Activated CD4-positive, CD25-positive, alpha-beta regulatory T cell treated with anti-CD3 and anti-CD28 coated beads, Interleukin-2, amount 50 U/mL, for 72 hours (primary cell): ENCODE data around the gene STXBP3.
A peak's percentile ranks its signal among the peaks of the same experiment; 100 is the strongest.
"Not testable (repeated sequence)": the region's sequence is repeated elsewhere in the genome, so short reads cannot be mapped to it uniquely, and the experiment has no call there.

Experiments
- DNase-seq: peaks from one replicate; pipeline ENCODE4 v3.0.0; 2021

Gene STXBP3

GRCh38 chr1:108746382-108747170 is at the start of gene STXBP3:
Gene STXBP3, plus strand, starts transcription at chr1:108746674. Its CDS starts 64 bp downstream, at chr1:108746738.
- peak; percentile 100 for DNase-seq

- DNase-seq, result no peak
Observed at GRCh38 chr1:108699375-108700332, 46.8 kb upstream of the STXBP3 start.

GRCh38 chr1:108701176-108701849 is 45.2 kb upstream of the STXBP3 start:
- DNase-seq, result no peak

- DNase-seq, result not testable (repeated sequence)
Observed at GRCh38 chr1:108702109-108702508, 44.4 kb upstream of the STXBP3 start.

- DNase-seq, result no peak
Observed at GRCh38 chr1:108703939-108704338, 42.5 kb upstream of the STXBP3 start.

- DNase-seq, result no peak
Observed at GRCh38 chr1:108704496-108704895, 42.0 kb upstream of the STXBP3 start.

- no peak for DNase-seq
Observed at GRCh38 chr1:108706643-108707042, 39.8 kb upstream of the STXBP3 start.

- DNase-seq, result peak; percentile 45
Observed at GRCh38 chr1:108708691-108709660, 37.5 kb upstream of the STXBP3 start.

- DNase-seq, result no peak
Observed at GRCh38 chr1:108712606-108713150, 33.8 kb upstream of the STXBP3 start, which contains the start of gene FNDC7. Gene FNDC7, plus strand, starts transcription at chr1:108712908. Its CDS starts 26 bp downstream, at chr1:108712934.

GRCh38 chr1:108715932-108716331 is 30.5 kb upstream of the STXBP3 start:
- no peak for DNase-seq

- no peak for DNase-seq
Observed at GRCh38 chr1:108716437-108717230, 29.8 kb upstream of the STXBP3 start.

- DNase-seq, result no peak
Observed at GRCh38 chr1:108717774-108718316, 28.6 kb upstream of the STXBP3 start.

- no peak for DNase-seq
Observed at GRCh38 chr1:108718927-108719655, 27.4 kb upstream of the STXBP3 start.

GRCh38 chr1:108719656-108720435 is 26.6 kb upstream of the STXBP3 start:
- DNase-seq, result no peak

- no peak for DNase-seq
Observed at GRCh38 chr1:108722292-108722691, 24.2 kb upstream of the STXBP3 start.

GRCh38 chr1:108725906-108726305 is 20.6 kb upstream of the STXBP3 start:
- no peak for DNase-seq

- no peak for DNase-seq
Observed at GRCh38 chr1:108728327-108728923, 18.0 kb upstream of the STXBP3 start.

GRCh38 chr1:108729481-108729880 is 17.0 kb upstream of the STXBP3 start:
- no peak for DNase-seq
